ENCODE results near the gene FNDC10. TPM values are rescaled to one million over a fixed set of nuclear protein-coding genes. Genes with fewer than 3 reads are reported as not detected.
"Not testable (repeated sequence)": the region's sequence is repeated elsewhere in the genome, so short reads cannot be mapped to it uniquely, and the experiment has no call there.

Gene FNDC10
- total and polyA plus RNA-seq, 2 experiments from 2014 or later, result 2.1 to 8.8 TPM

DNA sequence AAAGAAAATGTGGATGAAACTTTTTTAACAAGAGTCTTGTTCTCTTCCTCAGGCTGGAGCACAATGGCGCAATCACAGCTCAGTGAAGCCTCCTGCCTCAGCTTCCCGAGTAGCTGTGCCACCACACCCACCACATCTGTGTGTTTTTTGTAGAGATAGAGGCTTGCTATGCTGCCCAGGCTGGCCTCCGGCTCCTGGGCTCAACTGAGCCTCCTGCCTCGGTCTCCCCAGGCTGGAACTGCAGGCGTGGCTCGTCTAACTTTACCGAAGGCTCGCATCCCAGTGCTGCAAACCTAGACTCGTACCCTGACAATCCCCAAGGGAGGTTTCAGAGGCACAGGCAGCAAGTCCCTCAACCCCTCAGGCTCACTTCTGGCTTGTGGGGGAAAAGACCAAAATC is 39.8 kb downstream of the FNDC10 start:
- TF ChIP-seq, protein P1, sequence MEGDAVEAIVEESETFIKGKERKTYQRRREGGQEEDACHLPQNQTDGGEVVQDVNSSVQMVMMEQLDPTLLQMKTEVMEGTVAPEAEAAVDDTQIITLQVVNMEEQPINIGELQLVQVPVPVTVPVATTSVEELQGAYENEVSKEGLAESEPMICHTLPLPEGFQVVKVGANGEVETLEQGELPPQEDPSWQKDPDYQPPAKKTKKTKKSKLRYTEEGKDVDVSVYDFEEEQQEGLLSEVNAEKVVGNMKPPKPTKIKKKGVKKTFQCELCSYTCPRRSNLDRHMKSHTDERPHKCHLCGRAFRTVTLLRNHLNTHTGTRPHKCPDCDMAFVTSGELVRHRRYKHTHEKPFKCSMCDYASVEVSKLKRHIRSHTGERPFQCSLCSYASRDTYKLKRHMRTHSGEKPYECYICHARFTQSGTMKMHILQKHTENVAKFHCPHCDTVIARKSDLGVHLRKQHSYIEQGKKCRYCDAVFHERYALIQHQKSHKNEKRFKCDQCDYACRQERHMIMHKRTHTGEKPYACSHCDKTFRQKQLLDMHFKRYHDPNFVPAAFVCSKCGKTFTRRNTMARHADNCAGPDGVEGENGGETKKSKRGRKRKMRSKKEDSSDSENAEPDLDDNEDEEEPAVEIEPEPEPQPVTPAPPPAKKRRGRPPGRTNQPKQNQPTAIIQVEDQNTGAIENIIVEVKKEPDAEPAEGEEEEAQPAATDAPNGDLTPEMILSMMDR (IDR thresholded peaks at IDR 0.05; ENCODE audit: poor library complexity), result no peak
- TF ChIP-seq EZH2phosphoT487 (IDR thresholded peaks at IDR 0.05; ENCODE audit: low read depth, severe bottlenecking, unreplicated experiment) (no peak), EZH2 (IDR thresholded peaks at IDR 0.05; ENCODE audit: borderline replicate concordance) (no peak)
- H2AFZ ChIP-seq, result no peak overlapping the region
- peaks cover 46% of the 10 kb centered on the region for H3K79me2 ChIP-seq
- DNase-seq (ENCODE audit: low spot score), result no peak
- no peaks in the 10 kb centered on the region for H3K27me3 ChIP-seq
- peaks cover 19% of the 10 kb centered on the region for H4K20me1 ChIP-seq (ENCODE audit: insufficient read depth, poor library complexity, severe bottlenecking)
- H3K27ac ChIP-seq, result no peak overlapping the region
- no peaks in the 10 kb centered on the region for H3K4me1 ChIP-seq (ENCODE audit: insufficient read depth)
- H3K36me3 ChIP-seq (replicated peaks; ENCODE audit: insufficient read depth, low read depth), result no peaks in the 10 kb centered on the region
- H3K4me3 ChIP-seq, result no peak overlapping the region
- no peaks in the 10 kb centered on the region for H3K9me2 ChIP-seq (replicated peaks; ENCODE audit: insufficient read depth)
- 96% methylated on average over 9 of the region's 9 CpGs for WGBS (ENCODE audit: low lambda C conversion rate, missing lambda C conversion rate)
- H3K9me3 ChIP-seq (ENCODE audit: low read depth), result no peaks in the 10 kb centered on the region
- H3K4me2 ChIP-seq, result no peak overlapping the region

DNA sequence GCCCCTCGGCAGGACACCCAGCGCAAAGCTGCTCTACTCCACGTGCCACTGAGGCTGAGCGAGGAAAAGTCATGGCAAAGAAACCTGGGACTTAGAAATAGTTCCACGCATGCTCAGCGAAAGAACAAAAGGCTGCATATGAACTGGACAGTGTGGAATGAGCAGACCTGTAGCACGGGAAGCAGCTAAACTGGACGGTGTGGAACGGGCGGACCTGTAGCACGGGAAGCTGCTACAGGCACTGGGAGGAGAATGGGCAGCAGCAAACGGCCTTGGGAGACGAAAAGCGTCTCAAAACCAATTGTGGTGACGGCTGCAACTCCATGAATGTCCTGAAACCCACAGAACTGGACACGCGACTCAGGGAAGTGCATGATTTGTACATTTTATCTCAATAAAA is 40.9 kb downstream of the FNDC10 start:
- no peaks in the 10 kb centered on the region for H3K36me3 ChIP-seq (replicated peaks; ENCODE audit: insufficient read depth, low read depth)
- H4K20me1 ChIP-seq (ENCODE audit: insufficient read depth, poor library complexity, severe bottlenecking), result peaks cover 9% of the 10 kb centered on the region
- H3K79me2 ChIP-seq, result peaks cover 38% of the 10 kb centered on the region
- WGBS (ENCODE audit: low lambda C conversion rate, missing lambda C conversion rate), result 93% methylated on average over 17 of the region's 17 CpGs
- no peaks in the 10 kb centered on the region for H3K4me1 ChIP-seq (ENCODE audit: insufficient read depth)
- H3K9me2 ChIP-seq (replicated peaks; ENCODE audit: insufficient read depth), result no peaks in the 10 kb centered on the region
- no peak for DNase-seq (ENCODE audit: low spot score)
- no peak for TF ChIP-seq EZH2 (IDR thresholded peaks at IDR 0.05; ENCODE audit: borderline replicate concordance)
- TF ChIP-seq, protein P1 (IDR thresholded peaks at IDR 0.05; ENCODE audit: poor library complexity), result no peak
- no peak overlapping the region for H2AFZ ChIP-seq
- H3K27ac ChIP-seq, result no peak overlapping the region
- no peaks in the 10 kb centered on the region for H3K27me3 ChIP-seq
- H3K9me3 ChIP-seq (ENCODE audit: low read depth), result no peaks in the 10 kb centered on the region
- no peak overlapping the region for H3K4me3 ChIP-seq
- no peak overlapping the region for H3K4me2 ChIP-seq

DNA sequence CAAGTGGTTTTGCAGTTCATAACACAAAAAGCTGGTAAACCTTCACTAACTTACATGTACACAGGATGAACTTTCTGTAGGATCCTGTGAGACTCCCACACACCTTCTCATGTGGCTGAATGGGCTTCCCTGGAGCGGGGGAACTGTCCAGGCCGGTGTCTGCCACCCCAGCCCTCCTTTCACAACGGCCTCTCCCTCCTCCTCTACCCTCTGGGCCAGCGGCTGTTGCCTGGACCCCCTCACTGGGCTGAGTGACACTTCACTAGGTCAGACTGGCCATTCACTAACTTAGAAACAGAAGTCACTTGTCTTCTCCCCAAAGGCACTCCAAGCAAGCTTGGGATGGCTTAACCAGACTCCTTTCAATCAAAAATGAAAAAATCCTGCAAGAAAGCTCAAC is 41.3 kb downstream of the FNDC10 start:
- no peaks in the 10 kb centered on the region for H3K27me3 ChIP-seq
- peaks cover 33% of the 10 kb centered on the region for H3K79me2 ChIP-seq
- H3K9me2 ChIP-seq (replicated peaks; ENCODE audit: insufficient read depth), result no peaks in the 10 kb centered on the region
- no peak overlapping the region for H3K27ac ChIP-seq
- WGBS (ENCODE audit: low lambda C conversion rate, missing lambda C conversion rate), result 69% methylated on average over 4 of the region's 4 CpGs
- no peak overlapping the region for H3K4me2 ChIP-seq
- H3K4me3 ChIP-seq, result no peak overlapping the region
- H4K20me1 ChIP-seq (ENCODE audit: insufficient read depth, poor library complexity, severe bottlenecking), result peaks cover 5% of the 10 kb centered on the region
- H2AFZ ChIP-seq, result no peak overlapping the region
- DNase-seq (ENCODE audit: low spot score), result no peak
- H3K9me3 ChIP-seq (ENCODE audit: low read depth), result no peaks in the 10 kb centered on the region
- TF ChIP-seq EZH2 (IDR thresholded peaks at IDR 0.05; ENCODE audit: borderline replicate concordance) (no peak), EZH2phosphoT487 (IDR thresholded peaks at IDR 0.05; ENCODE audit: low read depth, severe bottlenecking, unreplicated experiment) (no peak)
- TF ChIP-seq, protein P1 (IDR thresholded peaks at IDR 0.05; ENCODE audit: poor library complexity), result no peak
- no peaks in the 10 kb centered on the region for H3K4me1 ChIP-seq (ENCODE audit: insufficient read depth)
- H3K36me3 ChIP-seq (replicated peaks; ENCODE audit: insufficient read depth, low read depth), result no peaks in the 10 kb centered on the region

DNA sequence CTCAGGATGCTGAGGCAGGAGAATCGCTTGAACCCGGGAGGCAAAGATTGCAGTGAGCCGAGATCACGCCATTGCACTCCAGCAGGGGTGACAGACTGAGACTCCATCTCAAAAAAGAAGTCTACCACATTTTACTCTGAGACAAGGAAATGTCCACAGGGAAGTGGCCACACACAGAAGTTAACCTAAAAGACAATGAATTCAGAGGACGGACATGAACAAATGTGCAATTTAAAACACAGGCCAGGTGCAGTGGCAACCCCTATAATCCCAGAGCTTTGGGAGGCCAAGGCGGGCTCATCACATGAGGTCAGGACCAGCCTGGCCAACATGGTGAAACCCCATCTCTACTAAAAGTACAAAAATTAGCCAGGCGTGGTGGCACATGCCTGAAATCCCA is 42.2 kb downstream of the FNDC10 start:
- H3K4me1 ChIP-seq (ENCODE audit: insufficient read depth); H3K36me3 ChIP-seq (replicated peaks; ENCODE audit: insufficient read depth, low read depth); DNase-seq (ENCODE audit: low spot score); H3K9me3 ChIP-seq (ENCODE audit: low read depth); H3K4me3 ChIP-seq; H3K27ac ChIP-seq; H3K27me3 ChIP-seq; H2AFZ ChIP-seq; H3K4me2 ChIP-seq; H3K9me2 ChIP-seq (replicated peaks; ENCODE audit: insufficient read depth); H4K20me1 ChIP-seq (ENCODE audit: insufficient read depth, poor library complexity, severe bottlenecking): not testable (repeated sequence)
- WGBS (ENCODE audit: low lambda C conversion rate, missing lambda C conversion rate), result 91% methylated on average over 7 of the region's 7 CpGs
- peaks cover 25% of the 10 kb centered on the region for H3K79me2 ChIP-seq

DNA sequence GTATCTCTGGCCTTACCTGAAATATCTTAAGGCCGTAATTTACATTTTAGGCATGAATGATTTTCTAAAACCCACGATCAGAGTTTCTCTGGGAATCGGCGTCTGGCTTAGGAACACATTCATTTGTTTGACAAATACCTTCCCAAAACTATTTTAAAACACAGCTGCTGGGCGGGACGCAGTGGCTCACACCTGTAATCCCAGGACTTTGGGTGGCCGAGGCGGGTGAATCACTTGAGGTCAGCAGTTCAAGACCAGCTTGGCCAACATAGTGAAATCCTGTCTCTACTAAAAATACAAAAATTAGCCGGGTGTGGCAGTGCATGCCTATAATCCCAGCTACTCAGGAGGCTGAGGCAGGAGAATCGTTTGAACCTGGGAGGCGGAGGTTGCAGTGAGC is 43.0 kb downstream of the FNDC10 start:
- H3K27ac ChIP-seq; H3K4me1 ChIP-seq (ENCODE audit: insufficient read depth); H3K9me3 ChIP-seq (ENCODE audit: low read depth); H4K20me1 ChIP-seq (ENCODE audit: insufficient read depth, poor library complexity, severe bottlenecking); H3K4me2 ChIP-seq; DNase-seq (ENCODE audit: low spot score); H3K27me3 ChIP-seq; H3K4me3 ChIP-seq; H3K9me2 ChIP-seq (replicated peaks; ENCODE audit: insufficient read depth); H3K36me3 ChIP-seq (replicated peaks; ENCODE audit: insufficient read depth, low read depth); H2AFZ ChIP-seq: not testable (repeated sequence)
- WGBS (ENCODE audit: low lambda C conversion rate, missing lambda C conversion rate), result 96% methylated on average over 11 of the region's 11 CpGs
- H3K79me2 ChIP-seq, result peaks cover 26% of the 10 kb centered on the region

All from hepatocyte (in vitro differentiated cells).